NOMO-1 treated with DMSO at 0.1 percent for 48 hours (cell line): Measurements from ENCODE around the gene RSAD1.
"Not testable (repeated sequence)": the region's sequence is repeated elsewhere in the genome, so short reads cannot be mapped to it uniquely, and the experiment has no call there.

Experiments used
- DNase-seq: peaks from one replicate; lab custom pipeline; 2025; ENCODE audit not compliant: unreplicated experiment; lab: John Stamatoyannopoulos, UW

Gene RSAD1

GRCh38 chr17:50471009-50471905 is 7.4 kb upstream of the RSAD1 start:
- DNase-seq, result no peak

GRCh38 chr17:50472286-50472685 is 6.4 kb upstream of the RSAD1 start:
- DNase-seq, result no peak

- not testable (repeated sequence) for DNase-seq
These were observed 5.9 kb upstream of the RSAD1 start for GRCh38 chr17:50472761-50473161.

DNA sequence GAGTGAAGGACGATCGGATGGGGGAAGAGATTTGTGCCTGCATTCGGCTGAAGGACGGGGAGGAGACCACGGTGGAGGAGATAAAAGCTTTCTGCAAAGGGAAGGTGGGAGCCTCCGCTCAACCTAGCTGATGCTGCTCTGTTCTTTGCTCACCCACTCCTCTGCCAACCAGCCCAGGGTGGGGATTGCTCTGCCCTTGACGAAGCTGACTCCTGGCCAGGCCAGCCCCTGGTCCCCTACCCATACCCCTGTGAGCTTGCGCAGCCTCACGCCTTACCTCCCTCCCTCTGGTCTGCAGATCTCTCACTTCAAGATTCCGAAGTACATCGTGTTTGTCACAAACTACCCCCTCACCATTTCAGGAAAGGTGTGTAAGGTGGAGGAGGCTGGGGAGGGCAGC is 4.8 kb upstream of the RSAD1 start:
- no peak for DNase-seq

DNA sequence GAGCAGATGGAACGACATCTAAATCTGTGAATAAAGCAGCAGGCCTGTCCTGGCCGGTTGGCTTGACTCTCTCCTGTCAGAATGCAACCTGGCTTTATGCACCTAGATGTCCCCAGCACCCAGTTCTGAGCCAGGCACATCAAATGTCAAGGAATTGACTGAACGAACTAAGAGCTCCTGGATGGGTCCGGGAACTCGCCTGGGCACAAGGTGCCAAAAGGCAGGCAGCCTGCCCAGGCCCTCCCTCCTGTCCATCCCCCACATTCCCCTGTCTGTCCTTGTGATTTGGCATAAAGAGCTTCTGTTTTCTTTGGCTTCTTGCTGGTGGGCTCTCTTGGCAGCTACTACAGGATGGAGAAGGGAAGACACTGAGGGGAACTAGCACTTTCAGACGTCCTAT is 4.1 kb upstream of the RSAD1 start:
- no peak for DNase-seq

DNA sequence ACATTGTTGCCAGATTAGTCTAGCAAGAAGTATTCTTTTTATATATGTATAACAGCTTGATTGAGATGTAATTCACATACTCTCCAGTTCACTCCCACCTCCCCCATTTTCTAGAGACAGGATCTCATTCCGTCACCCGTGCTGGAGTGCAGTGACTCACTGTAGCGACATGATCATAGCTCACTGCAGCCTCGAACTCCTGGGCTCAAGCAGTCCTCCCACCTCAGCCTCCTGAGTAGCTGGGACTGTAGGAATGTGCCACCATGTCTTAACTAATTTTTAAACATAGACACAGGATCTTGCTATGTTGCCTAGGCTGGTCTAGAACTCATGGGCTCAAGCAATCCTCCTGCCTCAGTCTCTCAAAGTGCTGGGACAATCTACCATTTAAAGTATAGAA is 3.3 kb upstream of the RSAD1 start:
- DNase-seq, result no peak

DNA sequence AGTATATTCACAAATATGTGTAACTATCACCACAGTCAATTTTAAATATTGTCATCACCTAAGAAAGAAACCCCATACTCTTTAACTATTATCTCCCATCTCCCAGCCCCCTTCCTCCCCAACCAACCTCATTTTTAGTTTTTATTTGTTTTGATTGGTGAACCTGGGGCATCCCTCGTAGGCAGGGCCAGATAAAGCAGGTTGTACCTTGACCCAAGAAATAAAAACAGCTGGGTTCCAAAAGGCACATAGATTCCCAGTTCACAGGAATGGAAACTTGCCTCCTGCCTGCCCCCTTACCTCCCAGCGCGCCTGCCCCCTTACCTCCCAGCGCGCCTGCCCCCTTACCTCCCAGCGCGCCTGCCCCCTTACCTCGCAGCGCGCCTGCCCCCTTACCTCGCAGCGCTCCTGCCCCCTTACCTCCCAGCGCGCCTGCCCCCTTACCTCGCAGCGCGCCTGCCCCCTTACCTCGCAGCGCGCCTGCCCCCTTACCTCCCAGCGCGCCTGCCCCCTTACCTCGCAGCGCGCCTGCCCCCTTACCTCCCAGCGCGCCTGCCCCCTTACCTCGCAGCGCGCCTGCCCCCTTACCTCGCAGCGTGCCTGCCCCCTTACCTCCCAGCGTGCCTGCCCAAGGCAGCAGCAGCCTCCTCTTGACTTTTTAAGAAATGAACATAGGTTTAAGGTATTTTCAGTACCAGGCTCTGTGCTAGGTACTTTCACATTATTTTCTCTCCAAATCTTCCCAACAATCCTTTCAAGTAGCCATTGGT is 2.7 kb upstream of the RSAD1 start:
- DNase-seq, result not testable (repeated sequence)

- no peak for DNase-seq
These were observed 1.9 kb upstream of the RSAD1 start for GRCh38 chr17:50476545-50477315.

DNA sequence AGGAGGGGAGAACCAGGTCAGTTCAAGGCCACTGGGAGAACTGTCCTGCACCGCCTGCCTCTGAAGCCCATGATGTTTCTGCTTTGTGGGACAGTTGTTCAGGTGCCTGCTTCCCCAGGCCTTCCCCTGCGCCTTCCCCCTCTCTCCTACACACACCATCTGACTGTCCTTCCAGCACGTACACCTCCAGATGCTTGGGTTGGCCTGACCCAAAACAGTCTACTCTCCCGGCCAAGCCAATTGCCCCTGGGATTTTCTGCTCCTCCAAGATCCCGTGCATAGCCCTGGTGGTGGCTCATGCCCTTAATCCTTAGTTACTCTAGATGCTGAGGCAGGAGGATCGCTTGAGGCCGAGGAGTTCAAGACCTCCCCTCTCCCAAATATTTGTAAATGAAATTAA is 684 bp upstream of the RSAD1 start:
- no peak for DNase-seq

GRCh38 chr17:50479522-50480141 is 972 bp downstream of the RSAD1 start:
- DNase-seq, result peak; percentile 85

GRCh38 chr17:50480142-50480764 is 1.6 kb downstream of the RSAD1 start:
- no peak for DNase-seq

DNA sequence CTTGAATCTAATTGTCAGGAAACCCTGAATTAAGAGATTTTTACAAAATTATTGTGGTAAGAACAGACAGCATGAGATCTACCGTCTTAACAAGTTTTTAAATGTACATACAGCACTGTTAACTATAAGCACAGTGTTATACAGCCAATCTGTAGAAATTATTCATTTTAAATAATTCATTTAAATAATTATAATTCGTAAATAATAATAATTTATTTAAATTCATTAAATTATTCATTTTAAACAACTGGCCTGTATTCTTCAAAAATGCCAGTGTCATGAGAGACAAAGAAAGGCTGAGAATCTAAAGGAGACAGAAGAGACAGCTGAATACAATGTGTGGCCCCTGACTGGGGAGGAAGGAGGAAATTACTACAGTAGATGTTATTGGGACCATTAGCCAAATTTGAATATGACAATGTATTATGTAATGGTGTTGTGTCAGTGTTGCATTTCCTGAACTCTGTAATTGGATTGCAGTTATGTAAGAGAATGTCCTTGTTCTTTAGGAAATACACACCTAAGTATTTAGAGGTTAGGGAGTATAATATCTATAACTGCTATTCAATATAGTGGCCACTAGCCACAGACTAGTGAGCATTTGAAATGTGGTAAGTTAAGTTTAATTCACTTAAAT is 2.3 kb downstream of the RSAD1 start:
- peak; percentile 69 for DNase-seq

DNA sequence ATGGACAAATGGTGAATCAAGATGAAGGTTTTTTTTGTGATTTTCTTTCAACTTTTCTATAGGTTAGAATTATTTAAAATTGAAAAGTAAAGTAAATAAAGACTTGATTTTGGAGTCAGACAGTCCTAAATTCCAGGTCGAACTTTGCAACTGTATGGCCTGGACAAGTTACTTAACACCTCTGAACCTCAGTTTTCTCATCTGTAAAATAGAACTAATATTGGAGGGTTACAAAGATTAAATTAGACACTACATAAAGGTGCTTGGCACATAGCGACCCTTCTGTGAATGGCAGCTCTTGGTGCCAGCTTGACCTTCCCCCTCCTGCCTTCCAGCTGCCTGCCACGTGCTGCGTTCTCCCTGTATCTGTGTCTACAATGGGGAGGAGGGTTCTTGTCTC is 3.0 kb downstream of the RSAD1 start:
- no peak for DNase-seq

GRCh38 chr17:50482110-50482509 is 3.5 kb downstream of the RSAD1 start:
- DNase-seq, result no peak

DNA sequence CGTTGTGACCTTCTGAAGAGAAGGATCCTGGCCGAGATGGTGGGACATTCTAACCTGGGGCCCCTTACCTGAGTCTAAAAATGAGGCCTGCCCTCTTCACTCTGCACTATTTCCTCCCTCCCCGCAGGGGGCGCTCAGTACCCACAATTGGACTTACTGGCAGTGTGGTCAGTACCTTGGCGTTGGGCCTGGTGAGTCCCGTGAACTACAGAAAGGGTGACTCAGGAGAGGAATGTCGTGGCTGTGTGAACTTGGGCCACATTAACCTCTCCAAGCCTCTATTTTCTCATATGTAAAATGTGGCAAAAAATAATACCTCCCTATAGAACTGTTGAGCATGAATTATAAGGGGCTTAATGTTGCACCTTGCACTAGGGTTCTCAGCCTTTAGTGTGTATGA is 3.9 kb downstream of the RSAD1 start:
- DNase-seq, result peak; percentile 71

GRCh38 chr17:50483266-50483665 is 4.6 kb downstream of the RSAD1 start:
- no peak for DNase-seq

- DNase-seq, result no peak
These were observed 5.9 kb downstream of the RSAD1 start for GRCh38 chr17:50484386-50485155.

GRCh38 chr17:50487213-50488096 is 8.8 kb downstream of the RSAD1 start:
- DNase-seq, result no peak
